ENCODE data around the gene DNAJC27. TPM values are rescaled to one million over a fixed set of nuclear protein-coding genes. Genes with fewer than 3 reads are reported as not detected.

DNAJC27 gene
- total and polyA plus RNA-seq, 3 donors from 2014 or later: 33.3 to 59.7 (median 36.7) TPM

DNA sequence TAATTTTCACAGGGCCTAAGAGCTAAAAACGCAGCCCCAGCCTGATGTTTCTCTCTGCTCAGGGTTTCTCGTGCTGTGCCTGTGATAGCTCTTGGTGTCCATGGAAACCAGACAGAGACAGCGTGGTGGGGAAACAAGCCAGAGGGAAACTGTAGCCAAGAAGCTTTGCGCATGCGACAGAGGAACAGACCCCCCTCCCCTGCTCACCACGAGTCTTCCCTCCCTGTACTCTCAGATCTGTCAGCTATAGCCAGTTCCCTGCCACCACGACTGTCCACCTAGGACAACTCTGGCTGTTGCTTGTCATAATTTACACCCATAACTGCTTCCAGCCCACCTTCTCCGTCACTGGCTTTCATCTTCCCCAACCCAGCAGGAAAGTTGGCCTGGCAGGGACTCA lies 13.2 kb upstream of the DNAJC27 start:
- Histone ChIP-seq H3K4me1 (peaks cover 28% of the 10 kb centered on the region), H3K36me3 (ENCODE audit: low read depth, missing control alignments) (no peaks in the 10 kb centered on the region), H3K4me3 (no peak overlapping the region), H3K27me3 (no peaks in the 10 kb centered on the region), H3K9me3 (no peaks in the 10 kb centered on the region), H3K27ac (peak overlapping the region; percentile 18 to 80)
- DNase-seq: peak; percentile 73
- 33 to 36% methylated on average over 8 of the region's 8 CpGs for WGBS, 2 donors
- intact Hi-C loops (cut with DNase I; ENCODE audit: low total_unique reads): loop anchor here (5.0 kb wide), 1 partner anchor 137 kb away; no protein-coding TSS in a partner anchor
- no peak for TF ChIP-seq POLR2A (IDR thresholded peaks at IDR 0.05)
- no peak for TF ChIP-seq CTCF (IDR thresholded peaks at IDR 0.05)

- Histone ChIP-seq H3K4me1 (peaks cover 24% of the 10 kb centered on the region), H3K36me3 (ENCODE audit: low read depth, missing control alignments) (no peaks in the 10 kb centered on the region), H3K27me3 (no peaks in the 10 kb centered on the region), H3K27ac (no peak overlapping the region), H3K4me3 (no peak overlapping the region), H3K9me3 (no peaks in the 10 kb centered on the region)
- intact Hi-C loops (cut with DNase I; ENCODE audit: low total_unique reads): loop anchor here (5.0 kb wide), 1 partner anchor 141 kb away; no protein-coding TSS in a partner anchor
- 59 to 64% methylated on average over 3 of the region's 3 CpGs for WGBS, 2 donors
- TF ChIP-seq CTCF (IDR thresholded peaks at IDR 0.05) (no peak), POLR2A (IDR thresholded peaks at IDR 0.05) (no peak)
- no peak for DNase-seq
Measured at GRCh38 chr2:24981411-24982136, 9.8 kb upstream of the DNAJC27 start.

DNA sequence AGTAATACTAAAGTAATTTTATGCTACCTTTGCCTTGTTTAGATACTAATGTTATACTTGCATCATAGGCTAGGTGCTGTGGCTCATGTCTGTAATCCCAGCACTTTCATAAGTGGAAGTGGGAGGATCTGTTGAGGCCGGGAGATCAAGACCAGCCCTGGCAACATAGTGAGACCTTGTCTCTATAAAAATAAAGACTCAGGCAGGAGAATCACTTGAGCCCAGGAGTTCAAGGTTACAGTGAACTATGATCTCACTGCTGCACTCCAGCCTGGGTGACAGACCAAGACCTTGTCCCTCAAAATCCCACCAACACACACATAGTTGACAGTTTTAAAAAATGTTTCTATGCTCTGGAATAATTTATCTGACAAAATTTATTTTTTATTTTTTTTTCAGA lies 6.9 kb upstream of the DNAJC27 start:
- TF ChIP-seq POLR2A (IDR thresholded peaks at IDR 0.05): no peak
- TF ChIP-seq CTCF (IDR thresholded peaks at IDR 0.05): no peak

DNA sequence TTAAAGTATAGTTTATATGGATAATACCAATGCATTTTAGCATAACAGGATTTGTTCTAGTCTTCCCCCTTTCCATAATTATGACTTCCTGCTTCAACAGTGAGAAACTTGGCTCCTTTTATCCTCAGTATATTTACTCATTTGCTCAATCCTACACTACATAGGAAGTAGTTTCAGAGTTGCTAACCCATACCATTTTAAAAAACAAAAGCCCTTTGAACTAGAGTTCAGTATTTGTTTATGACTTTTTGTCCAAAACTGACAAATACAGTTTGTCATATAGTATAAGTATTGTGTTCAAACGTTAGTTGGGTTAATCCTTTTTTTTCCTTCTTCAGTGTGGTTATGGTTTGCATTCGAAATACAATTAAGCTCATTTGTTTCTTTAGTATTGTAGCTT lies 5.9 kb upstream of the DNAJC27 start:
- TF ChIP-seq CTCF (IDR thresholded peaks at IDR 0.05) (no peak), POLR2A (IDR thresholded peaks at IDR 0.05) (no peak)
- Histone ChIP-seq H3K4me3 (no peak overlapping the region), H3K27me3 (no peaks in the 10 kb centered on the region), H3K27ac (no peak overlapping the region), H3K4me1 (peaks cover 4% of the 10 kb centered on the region), H3K36me3 (ENCODE audit: low read depth, missing control alignments) (no peaks in the 10 kb centered on the region), H3K9me3 (no peaks in the 10 kb centered on the region)
- intact Hi-C loops (cut with DNase I; ENCODE audit: low total_unique reads): no loop called here
- 70 to 87% methylated on average over 2 of the region's 2 CpGs for WGBS, 2 donors
- no peak for DNase-seq

More for the DNA sequence above, 6.9 kb upstream of the DNAJC27 start:
- no peak for DNase-seq
- Histone ChIP-seq H3K27ac (no peak overlapping the region), H3K4me1 (peaks cover 4% of the 10 kb centered on the region), H3K27me3 (no peaks in the 10 kb centered on the region), H3K36me3 (ENCODE audit: low read depth, missing control alignments) (no peaks in the 10 kb centered on the region), H3K9me3 (no peaks in the 10 kb centered on the region), H3K4me3 (no peak overlapping the region)
- 50 to 60% methylated on average over 1 of the region's 1 CpG for WGBS, 2 donors
- intact Hi-C loops (cut with DNase I; ENCODE audit: low total_unique reads): no loop called here

DNA sequence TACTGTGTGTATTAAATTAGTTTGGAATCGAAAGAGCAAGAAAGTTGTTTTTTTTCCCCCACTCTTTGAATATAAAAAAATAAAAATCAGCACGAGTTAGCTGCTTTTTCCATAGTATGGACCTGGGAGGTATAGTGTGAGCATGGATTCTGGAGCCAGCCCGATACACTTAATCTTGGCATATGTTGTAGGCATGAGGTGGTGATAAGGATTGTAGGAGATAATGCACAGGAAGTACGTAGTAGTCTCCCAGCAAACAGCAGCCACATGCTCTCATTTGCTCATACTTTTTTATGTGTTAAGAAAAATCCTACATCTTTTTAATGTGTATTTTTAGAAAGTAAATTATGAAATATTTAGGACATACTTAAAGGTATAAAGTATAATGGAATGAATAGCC lies 2.1 kb upstream of the DNAJC27 start:
- intact Hi-C loops (cut with DNase I; ENCODE audit: low total_unique reads): no loop called here
- peak overlapping the region; percentile 96 to 98 for H3K27ac ChIP-seq
- no peaks in the 10 kb centered on the region for H3K9me3 ChIP-seq
- no peak overlapping the region for H3K4me3 ChIP-seq
- TF ChIP-seq POLR2A (IDR thresholded peaks at IDR 0.05): no peak
- no peak for TF ChIP-seq CTCF (IDR thresholded peaks at IDR 0.05)
- no peaks in the 10 kb centered on the region for H3K36me3 ChIP-seq (ENCODE audit: low read depth, missing control alignments)
- no peak for DNase-seq
- H3K4me1 ChIP-seq: no peaks in the 10 kb centered on the region
- WGBS, 2 donors: 62 to 63% methylated on average over 4 of the region's 4 CpGs
- H3K27me3 ChIP-seq: no peaks in the 10 kb centered on the region

All from testis (tissue), 3 donors.